Amygdala (tissue), 56 donors: ENCODE data around the gene MMRN2.

Experiments
- DNase-seq, 56 donors: peaks; one replicate each; lab custom pipeline; 2025; lab: John Stamatoyannopoulos, UW

The MMRN2 gene

GRCh38 chr10:86899670-86900276 lies 57.6 kb downstream of the MMRN2 start:
- DNase-seq, result peak in 39 of 56 donors; percentile 8 to 85 (median 30)

GRCh38 chr10:86899132-86899531 lies 58.3 kb downstream of the MMRN2 start:
- peak in 9 of 56 donors; percentile 1 to 9 (median 3) for DNase-seq

- no peak for DNase-seq
These were observed 58.9 kb downstream of the MMRN2 start for GRCh38 chr10:86898511-86898910.

GRCh38 chr10:86889997-86890396 lies 67.4 kb downstream of the MMRN2 start:
- no peak for DNase-seq

GRCh38 chr10:86888585-86889381 lies 68.6 kb downstream of the MMRN2 start:
- no peak for DNase-seq
